ENCODE results near the gene POLE. TPM values are rescaled to one million over a fixed set of nuclear protein-coding genes. Genes with fewer than 3 reads are reported as not detected.
A peak's percentile ranks its signal among the peaks of the same experiment; 100 is the strongest.

The POLE gene
- total and polyA plus RNA-seq, 2 experiments from 2014 or later, result 19.3 to 46.1 TPM

GRCh38 chr12:132673288-132674179 is 13.6 kb downstream of the POLE start:
- no peak for DNase-seq (ENCODE audit: low read depth in 1 of 2, low spot score in 1 of 2)
- Histone ChIP-seq H3K4me1 (ENCODE audit: low read depth) (no peaks in the 10 kb centered on the region), H3K27me3 (no peaks in the 10 kb centered on the region), H3K9me3 (ENCODE audit: low read depth) (no peaks in the 10 kb centered on the region), H3K4me3 (no peak overlapping the region), H3K36me3 (peaks cover 15% of the 10 kb centered on the region), H3K27ac (peak overlapping the region; percentile 23)
- TF ChIP-seq CTCF (IDR thresholded peaks at IDR 0.05; ENCODE audit: low read depth, low read length), result no peak

GRCh38 chr12:132672678-132673077 is 14.5 kb downstream of the POLE start:
- peak in 1 of 2 donors; percentile 6 for DNase-seq (ENCODE audit: low read depth in 1 of 2, low spot score in 1 of 2)
- H3K4me3 ChIP-seq, result no peak overlapping the region
- H3K27me3 ChIP-seq, result no peaks in the 10 kb centered on the region
- TF ChIP-seq CTCF (IDR thresholded peaks at IDR 0.05; ENCODE audit: low read depth, low read length), result no peak
- peaks cover 15% of the 10 kb centered on the region for H3K36me3 ChIP-seq
- H3K27ac ChIP-seq, result peak overlapping the region; percentile 23
- H3K4me1 ChIP-seq (ENCODE audit: low read depth), result no peaks in the 10 kb centered on the region
- H3K9me3 ChIP-seq (ENCODE audit: low read depth), result no peaks in the 10 kb centered on the region

- Histone ChIP-seq H3K4me1 (ENCODE audit: low read depth) (no peaks in the 10 kb centered on the region), H3K36me3 (peaks cover 17% of the 10 kb centered on the region), H3K9me3 (ENCODE audit: low read depth) (no peaks in the 10 kb centered on the region), H3K27ac (no peak overlapping the region), H3K27me3 (no peaks in the 10 kb centered on the region), H3K4me3 (no peak overlapping the region)
- DNase-seq (ENCODE audit: low read depth in 1 of 2, low spot score in 1 of 2), result no peak
- TF ChIP-seq CTCF (IDR thresholded peaks at IDR 0.05; ENCODE audit: low read depth, low read length), result no peak
Observed at GRCh38 chr12:132672116-132672515, 15.0 kb downstream of the POLE start.

- Histone ChIP-seq H3K36me3 (peaks cover 31% of the 10 kb centered on the region), H3K27ac (no peak overlapping the region), H3K27me3 (no peaks in the 10 kb centered on the region), H3K9me3 (ENCODE audit: low read depth) (no peaks in the 10 kb centered on the region), H3K4me1 (ENCODE audit: low read depth) (no peaks in the 10 kb centered on the region), H3K4me3 (no peak overlapping the region)
- peak in 1 of 2 donors; percentile 6 for DNase-seq (ENCODE audit: low read depth in 1 of 2, low spot score in 1 of 2)
- TF ChIP-seq CTCF (IDR thresholded peaks at IDR 0.05; ENCODE audit: low read depth, low read length), result no peak
Observed at GRCh38 chr12:132669166-132669879, 17.8 kb downstream of the POLE start.

- TF ChIP-seq CTCF (IDR thresholded peaks at IDR 0.05; ENCODE audit: low read depth, low read length), result no peak
- Histone ChIP-seq H3K4me1 (ENCODE audit: low read depth) (no peaks in the 10 kb centered on the region), H3K27ac (no peak overlapping the region), H3K9me3 (ENCODE audit: low read depth) (no peaks in the 10 kb centered on the region), H3K27me3 (no peaks in the 10 kb centered on the region), H3K36me3 (peaks cover 31% of the 10 kb centered on the region), H3K4me3 (no peak overlapping the region)
- DNase-seq (ENCODE audit: low read depth in 1 of 2, low spot score in 1 of 2), result no peak
Observed at GRCh38 chr12:132668191-132669088, 18.7 kb downstream of the POLE start.

Measured in cardiac muscle cell (in vitro differentiated cells and primary cell).